ENCODE measurements around the gene PCYT1A.

The PCYT1A gene

GRCh38 chr3:196220991-196221390 lies 66.5 kb downstream of the PCYT1A start:
- Histone ChIP-seq H3K27me3 (no peaks in the 10 kb centered on the region), H3K36me3 (no peaks in the 10 kb centered on the region), H3K9me3 (no peaks in the 10 kb centered on the region), H3K4me3 (ENCODE audit: low read depth, low read length) (no peak overlapping the region), H3K4me1 (no peaks in the 10 kb centered on the region)
- DNase-seq: no peak
- TF ChIP-seq CTCF (IDR thresholded peaks at IDR 0.05; ENCODE audit: low read depth, low read length): no peak

- Histone ChIP-seq H3K36me3 (no peaks in the 10 kb centered on the region), H3K27me3 (no peaks in the 10 kb centered on the region), H3K4me1 (no peaks in the 10 kb centered on the region), H3K9me3 (no peaks in the 10 kb centered on the region), H3K4me3 (ENCODE audit: low read depth, low read length) (no peak overlapping the region)
- DNase-seq: no peak
- no peak for TF ChIP-seq CTCF (IDR thresholded peaks at IDR 0.05; ENCODE audit: low read depth, low read length)
Measured at GRCh38 chr3:196220587-196220986, 66.9 kb downstream of the PCYT1A start.

- DNase-seq: no peak
- Histone ChIP-seq H3K4me3 (ENCODE audit: low read depth, low read length) (no peak overlapping the region), H3K36me3 (no peaks in the 10 kb centered on the region), H3K9me3 (no peaks in the 10 kb centered on the region), H3K27me3 (no peaks in the 10 kb centered on the region), H3K4me1 (no peaks in the 10 kb centered on the region)
- no peak for TF ChIP-seq CTCF (IDR thresholded peaks at IDR 0.05; ENCODE audit: low read depth, low read length)
Measured at GRCh38 chr3:196219970-196220311, 67.6 kb downstream of the PCYT1A start.

- H3K4me1 ChIP-seq: no peaks in the 10 kb centered on the region
- no peak for TF ChIP-seq CTCF (IDR thresholded peaks at IDR 0.05; ENCODE audit: low read depth, low read length)
- no peaks in the 10 kb centered on the region for H3K27me3 ChIP-seq
- DNase-seq: peak; percentile 70
- H3K36me3 ChIP-seq: no peaks in the 10 kb centered on the region
- H3K4me3 ChIP-seq (ENCODE audit: low read depth, low read length): peak overlapping the region; percentile 12
- H3K9me3 ChIP-seq: no peaks in the 10 kb centered on the region
Measured at GRCh38 chr3:196219194-196219969, 68.1 kb downstream of the PCYT1A start.

GRCh38 chr3:196218155-196218712 lies 69.3 kb downstream of the PCYT1A start:
- DNase-seq: no peak
- Histone ChIP-seq H3K4me1 (no peaks in the 10 kb centered on the region), H3K4me3 (ENCODE audit: low read depth, low read length) (no peak overlapping the region), H3K27me3 (no peaks in the 10 kb centered on the region), H3K9me3 (no peaks in the 10 kb centered on the region), H3K36me3 (no peaks in the 10 kb centered on the region)
- TF ChIP-seq CTCF (IDR thresholded peaks at IDR 0.05; ENCODE audit: low read depth, low read length): no peak
